Stimulated activated CD4-positive, alpha-beta T cell treated with anti-CD3 and anti-CD28 coated beads, TNF-alpha, amount 100 ng/mL, for 1 hour (primary cell): ENCODE data around the gene HOXD10.

ENCODE experiments used
- DNase-seq, 3 donors: peaks; one replicate each; pipeline ENCODE4 v3.0.0-alpha.2; 2020; ENCODE audit warnings: low read depth in 3 of 3, low spot score in 1 of 3

Gene HOXD10

GRCh38 chr2:176148751-176149421, 32.3 kb downstream of the HOXD10 start:
- DNase-seq, result no peak

- no peak for DNase-seq
Observed at GRCh38 chr2:176149481-176149938, 32.9 kb downstream of the HOXD10 start.

- DNase-seq, result no peak
Observed at GRCh38 chr2:176149939-176150583, 33.5 kb downstream of the HOXD10 start.

- no peak for DNase-seq
Observed at GRCh38 chr2:176150584-176151441, 34.2 kb downstream of the HOXD10 start.

- DNase-seq, result no peak
Observed at GRCh38 chr2:176151442-176152287, 35.1 kb downstream of the HOXD10 start, which contains the start of gene HOXD4. Gene HOXD4 (plus strand): TSS chr2:176151550. CDS start chr2:176151634, 84 bp downstream.

GRCh38 chr2:176152350-176153181, 36.0 kb downstream of the HOXD10 start:
- DNase-seq, result no peak

- DNase-seq, result no peak
Observed at GRCh38 chr2:176154576-176155252, 38.1 kb downstream of the HOXD10 start.

GRCh38 chr2:176155356-176156044, 38.9 kb downstream of the HOXD10 start:
- no peak for DNase-seq

- DNase-seq, result no peak
Observed at GRCh38 chr2:176156301-176156806, 39.8 kb downstream of the HOXD10 start.

- DNase-seq, result no peak
Observed at GRCh38 chr2:176156807-176157498, 40.4 kb downstream of the HOXD10 start, which contains the start of gene HOXD3. Gene HOXD3 (plus strand): TSS chr2:176157307. CDS start chr2:176169115, 11,808 bp downstream.

GRCh38 chr2:176157499-176158185, 41.1 kb downstream of the HOXD10 start:
- DNase-seq, result no peak

GRCh38 chr2:176158186-176158591, 41.6 kb downstream of the HOXD10 start:
- DNase-seq, result no peak

GRCh38 chr2:176158855-176159662, 42.5 kb downstream of the HOXD10 start:
- DNase-seq, result no peak

GRCh38 chr2:176159663-176160250, 43.2 kb downstream of the HOXD10 start:
- no peak for DNase-seq

- DNase-seq, result no peak
Observed at GRCh38 chr2:176160251-176160985, 43.8 kb downstream of the HOXD10 start.
